Rectal smooth muscle tissue (tissue), 1 donor: Measurements from ENCODE around the gene ACTR1B.
"Not testable (repeated sequence)": the region's sequence is repeated elsewhere in the genome, so short reads cannot be mapped to it uniquely, and the experiment has no call there.

Source experiments
- H3K27ac ChIP-seq: one replicate; pipeline ENCODE4 v1.7.0; 2013; ENCODE audit warnings: low read depth, low read length, inconsistent platforms
- H3K27me3 ChIP-seq: one replicate; pipeline ENCODE4 v1.7.0; 2013; ENCODE audit warnings: low read length; ENCODE audit not compliant: control insufficient read depth, insufficient read depth
- H3K36me3 ChIP-seq: one replicate; pipeline ENCODE4 v1.7.0; 2013; ENCODE audit warnings: low read length; ENCODE audit not compliant: control insufficient read depth, insufficient read depth
- H3K4me1 ChIP-seq: one replicate; pipeline ENCODE4 v1.7.0; 2013; ENCODE audit warnings: low read length; ENCODE audit not compliant: control insufficient read depth, insufficient read depth
- H3K4me3 ChIP-seq: one replicate; pipeline ENCODE4 v1.7.0; 2013; ENCODE audit warnings: low read length
- H3K9ac ChIP-seq: one replicate; pipeline ENCODE4 v1.7.0; 2013; ENCODE audit warnings: low read length

The ACTR1B gene

GRCh38 chr2:97701851-97702465 lies 38.1 kb upstream of the ACTR1B start:
- Histone ChIP-seq H3K27me3 (no peaks in the 10 kb centered on the region), H3K9ac (no peak overlapping the region), H3K4me1 (no peaks in the 10 kb centered on the region), H3K27ac (no peak overlapping the region), H3K4me3 (no peak overlapping the region), H3K36me3 (no peaks in the 10 kb centered on the region)

GRCh38 chr2:97701186-97701585 lies 37.3 kb upstream of the ACTR1B start:
- Histone ChIP-seq H3K4me1 (no peaks in the 10 kb centered on the region), H3K9ac (no peak overlapping the region), H3K4me3 (no peak overlapping the region), H3K27ac (no peak overlapping the region), H3K36me3 (no peaks in the 10 kb centered on the region), H3K27me3 (no peaks in the 10 kb centered on the region)

- Histone ChIP-seq H3K4me3 (no peak overlapping the region), H3K4me1 (no peaks in the 10 kb centered on the region), H3K27me3 (no peaks in the 10 kb centered on the region), H3K27ac (no peak overlapping the region), H3K9ac (no peak overlapping the region), H3K36me3 (no peaks in the 10 kb centered on the region)
Measured at GRCh38 chr2:97699765-97700444, 36.1 kb upstream of the ACTR1B start.

GRCh38 chr2:97698530-97698929 lies 34.7 kb upstream of the ACTR1B start:
- Histone ChIP-seq H3K27me3 (no peaks in the 10 kb centered on the region), H3K36me3 (no peaks in the 10 kb centered on the region), H3K27ac (no peak overlapping the region), H3K9ac (no peak overlapping the region), H3K4me3 (no peak overlapping the region), H3K4me1 (no peaks in the 10 kb centered on the region)

- no peaks in the 10 kb centered on the region for H3K36me3 ChIP-seq
- H3K27me3 ChIP-seq, result no peaks in the 10 kb centered on the region
- H3K27ac ChIP-seq, result no peak overlapping the region
- H3K4me3 ChIP-seq, result no peak overlapping the region
- no peaks in the 10 kb centered on the region for H3K4me1 ChIP-seq
- H3K9ac ChIP-seq, result no peak overlapping the region
Measured at GRCh38 chr2:97697252-97698235, 33.7 kb upstream of the ACTR1B start.

- no peaks in the 10 kb centered on the region for H3K27me3 ChIP-seq
- no peak overlapping the region for H3K4me3 ChIP-seq
- no peaks in the 10 kb centered on the region for H3K4me1 ChIP-seq
- no peaks in the 10 kb centered on the region for H3K36me3 ChIP-seq
- no peak overlapping the region for H3K9ac ChIP-seq
- H3K27ac ChIP-seq, result no peak overlapping the region
Measured at GRCh38 chr2:97695744-97696143, 31.9 kb upstream of the ACTR1B start.

GRCh38 chr2:97693476-97693875 lies 29.6 kb upstream of the ACTR1B start:
- no peaks in the 10 kb centered on the region for H3K36me3 ChIP-seq
- H3K9ac ChIP-seq, result no peak overlapping the region

GRCh38 chr2:97691166-97691565 lies 27.3 kb upstream of the ACTR1B start:
- Histone ChIP-seq H3K27ac (no peak overlapping the region), H3K27me3 (no peaks in the 10 kb centered on the region), H3K4me3 (no peak overlapping the region), H3K36me3 (no peaks in the 10 kb centered on the region), H3K9ac (no peak overlapping the region), H3K4me1 (no peaks in the 10 kb centered on the region)

More at GRCh38 chr2:97693476-97693875, 29.6 kb upstream of the ACTR1B start:
- no peaks in the 10 kb centered on the region for H3K27me3 ChIP-seq
- no peaks in the 10 kb centered on the region for H3K4me1 ChIP-seq
- H3K4me3 ChIP-seq, result no peak overlapping the region
- H3K27ac ChIP-seq, result no peak overlapping the region

GRCh38 chr2:97688062-97688827 lies 24.4 kb upstream of the ACTR1B start:
- no peaks in the 10 kb centered on the region for H3K4me1 ChIP-seq
- no peaks in the 10 kb centered on the region for H3K27me3 ChIP-seq
- no peak overlapping the region for H3K27ac ChIP-seq
- no peak overlapping the region for H3K9ac ChIP-seq
- no peaks in the 10 kb centered on the region for H3K36me3 ChIP-seq
- H3K4me3 ChIP-seq, result no peak overlapping the region

- H3K4me3 ChIP-seq, H3K4me1 ChIP-seq, H3K9ac ChIP-seq, H3K27ac ChIP-seq, H3K36me3 ChIP-seq, H3K27me3 ChIP-seq: not testable (repeated sequence)
Measured at GRCh38 chr2:97687235-97687634, 23.4 kb upstream of the ACTR1B start.

GRCh38 chr2:97678298-97678697 lies 14.5 kb upstream of the ACTR1B start:
- Histone ChIP-seq H3K27ac (no peak overlapping the region), H3K27me3 (no peaks in the 10 kb centered on the region), H3K4me3 (no peak overlapping the region), H3K4me1 (no peaks in the 10 kb centered on the region), H3K36me3 (no peaks in the 10 kb centered on the region), H3K9ac (no peak overlapping the region)

GRCh38 chr2:97677480-97677879 lies 13.6 kb upstream of the ACTR1B start:
- H3K27me3 ChIP-seq, result no peaks in the 10 kb centered on the region
- H3K9ac ChIP-seq, result no peak overlapping the region
- H3K4me1 ChIP-seq, result no peaks in the 10 kb centered on the region
- no peaks in the 10 kb centered on the region for H3K36me3 ChIP-seq
- H3K4me3 ChIP-seq, result no peak overlapping the region
- no peak overlapping the region for H3K27ac ChIP-seq
